GM12873 (cell line): ENCODE results near the gene LTBP3.

ENCODE experiments used
- TF ChIP-seq, protein P1 (sequence below): IDR thresholded peaks from 2 replicates; pipeline ENCODE4 v1.5.1; 2012; ENCODE audit warnings: low read depth, mild to moderate bottlenecking, moderate library complexity, low read length, control low read depth; ENCODE audit not compliant: insufficient read depth; ENCODE audit errors: missing control alignments

Gene LTBP3

DNA sequence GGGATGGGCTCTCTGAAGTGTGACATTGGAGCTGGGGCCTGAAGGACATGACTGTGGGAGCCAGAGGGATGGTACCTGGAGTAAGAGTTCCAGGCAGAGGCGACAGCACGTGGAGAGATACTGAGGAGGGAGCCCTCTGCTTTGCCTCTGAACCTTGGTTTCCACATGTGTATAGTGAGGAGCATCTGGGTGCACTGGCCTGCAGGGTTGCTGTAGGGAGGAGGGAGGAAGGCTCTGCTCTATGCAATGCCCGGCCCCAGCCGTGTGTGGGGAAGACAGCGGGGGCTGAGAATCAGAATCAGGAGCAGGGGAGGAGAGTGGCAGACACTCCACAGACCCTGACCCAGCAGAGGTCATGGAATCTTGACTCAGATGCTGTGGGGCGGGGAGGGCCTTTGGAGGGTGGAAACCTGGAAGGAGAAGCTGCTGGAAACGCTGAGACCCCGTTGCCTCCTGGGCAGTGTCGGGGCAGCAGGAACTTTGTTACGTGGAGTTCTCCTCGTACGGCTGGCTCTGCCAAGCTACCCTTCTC is 29.3 kb downstream of the LTBP3 start:
- TF ChIP-seq, protein P1, sequence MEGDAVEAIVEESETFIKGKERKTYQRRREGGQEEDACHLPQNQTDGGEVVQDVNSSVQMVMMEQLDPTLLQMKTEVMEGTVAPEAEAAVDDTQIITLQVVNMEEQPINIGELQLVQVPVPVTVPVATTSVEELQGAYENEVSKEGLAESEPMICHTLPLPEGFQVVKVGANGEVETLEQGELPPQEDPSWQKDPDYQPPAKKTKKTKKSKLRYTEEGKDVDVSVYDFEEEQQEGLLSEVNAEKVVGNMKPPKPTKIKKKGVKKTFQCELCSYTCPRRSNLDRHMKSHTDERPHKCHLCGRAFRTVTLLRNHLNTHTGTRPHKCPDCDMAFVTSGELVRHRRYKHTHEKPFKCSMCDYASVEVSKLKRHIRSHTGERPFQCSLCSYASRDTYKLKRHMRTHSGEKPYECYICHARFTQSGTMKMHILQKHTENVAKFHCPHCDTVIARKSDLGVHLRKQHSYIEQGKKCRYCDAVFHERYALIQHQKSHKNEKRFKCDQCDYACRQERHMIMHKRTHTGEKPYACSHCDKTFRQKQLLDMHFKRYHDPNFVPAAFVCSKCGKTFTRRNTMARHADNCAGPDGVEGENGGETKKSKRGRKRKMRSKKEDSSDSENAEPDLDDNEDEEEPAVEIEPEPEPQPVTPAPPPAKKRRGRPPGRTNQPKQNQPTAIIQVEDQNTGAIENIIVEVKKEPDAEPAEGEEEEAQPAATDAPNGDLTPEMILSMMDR = no peak

DNA sequence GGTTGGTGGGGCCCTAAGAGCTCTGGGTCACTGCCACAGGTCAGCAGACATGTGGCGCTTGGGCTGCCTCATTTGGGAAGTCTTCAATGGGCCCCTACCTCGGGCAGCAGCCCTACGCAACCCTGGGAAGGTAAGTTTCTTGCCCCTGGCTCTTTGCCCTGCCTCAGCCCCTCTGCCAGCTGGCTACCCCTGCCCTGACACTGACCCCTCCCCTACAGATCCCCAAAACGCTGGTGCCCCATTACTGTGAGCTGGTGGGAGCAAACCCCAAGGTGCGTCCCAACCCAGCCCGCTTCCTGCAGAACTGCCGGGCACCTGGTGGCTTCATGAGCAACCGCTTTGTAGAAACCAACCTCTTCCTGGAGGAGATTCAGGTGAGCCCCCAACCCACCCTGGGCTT is 31.4 kb downstream of the LTBP3 start:
- TF ChIP-seq, protein P1 = no peak

- TF ChIP-seq, protein P1 = no peak
Observed at GRCh38 chr11:65525546-65526480, 32.3 kb downstream of the LTBP3 start.

DNA sequence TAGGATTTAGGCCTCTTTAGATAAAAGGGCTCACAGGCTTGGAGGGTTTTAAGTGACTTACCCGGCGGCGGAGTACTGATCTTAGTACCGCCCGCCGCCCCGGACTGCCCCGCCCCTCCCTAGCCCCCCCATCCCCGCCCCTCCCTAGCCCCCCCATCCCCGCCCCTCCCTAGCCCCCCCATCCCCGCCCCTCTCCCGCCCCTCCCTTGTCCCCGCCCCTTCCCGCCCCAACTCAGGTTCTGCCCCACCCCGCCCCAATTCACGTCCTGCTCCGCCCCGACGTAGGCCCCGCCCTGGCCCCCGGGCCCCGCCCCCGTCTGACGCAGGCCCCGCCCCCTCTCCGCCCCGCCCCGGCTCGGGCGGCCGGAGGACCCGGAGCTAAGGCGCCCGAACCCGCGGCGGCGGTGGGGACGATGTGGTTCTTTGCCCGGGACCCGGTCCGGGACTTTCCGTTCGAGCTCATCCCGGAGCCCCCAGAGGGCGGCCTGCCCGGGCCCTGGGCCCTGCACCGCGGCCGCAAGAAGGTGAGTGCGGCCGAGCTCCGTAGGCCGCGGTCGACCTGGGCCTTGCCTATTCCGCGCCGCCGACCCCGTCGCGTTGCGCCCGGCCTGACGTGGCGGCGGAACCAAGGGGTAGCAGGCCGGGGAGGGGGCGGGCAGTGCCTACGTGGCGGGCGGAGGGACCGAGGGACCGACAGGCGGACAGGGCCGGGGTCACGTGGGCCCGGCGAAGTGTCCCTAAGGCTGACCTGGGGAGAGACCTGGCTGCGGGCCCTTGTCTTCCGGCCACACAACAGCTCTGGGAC is 33.2 kb downstream of the LTBP3 start, which contains the start of gene SCYL1:
TSS of gene SCYL1 (plus strand) at position 343 of the 805 bp plus-strand sequence. CDS start at position 414, 71 bp downstream.
- TF ChIP-seq, protein P1 = no peak

- TF ChIP-seq, protein P1 = no peak
Observed at GRCh38 chr11:65524014-65524740, 34.0 kb downstream of the LTBP3 start.

- TF ChIP-seq, protein P1 = no peak
Observed at GRCh38 chr11:65516135-65516968, 41.8 kb downstream of the LTBP3 start.
